ENCODE measurements around the gene CDC25A.
A peak's percentile ranks its signal among the peaks of the same experiment; 100 is the strongest.

The CDC25A gene

GRCh38 chr3:48157950-48158376, 30.3 kb downstream of the CDC25A start:
- Histone ChIP-seq H3K9me3 (ENCODE audit: control insufficient read depth, insufficient read depth, low read length) (no peaks in the 10 kb centered on the region), H3K27me3 (ENCODE audit: control insufficient read depth, insufficient read depth, low read length) (no peaks in the 10 kb centered on the region), H3K4me3 (ENCODE audit: low read depth, low read length) (no peak overlapping the region), H3K4me1 (ENCODE audit: control insufficient read depth, insufficient read depth, low read length) (peaks cover 2% of the 10 kb centered on the region), H3K36me3 (ENCODE audit: control insufficient read depth, insufficient read depth, low read length) (peaks cover 46% of the 10 kb centered on the region), H3K9ac (ENCODE audit: low read depth, low read length) (no peak overlapping the region)

- no peaks in the 10 kb centered on the region for H3K27me3 ChIP-seq (ENCODE audit: control insufficient read depth, insufficient read depth, low read length)
- H3K36me3 ChIP-seq (ENCODE audit: control insufficient read depth, insufficient read depth, low read length), result peaks cover 41% of the 10 kb centered on the region
- H3K4me1 ChIP-seq (ENCODE audit: control insufficient read depth, insufficient read depth, low read length), result peaks cover 2% of the 10 kb centered on the region
- H3K4me3 ChIP-seq (ENCODE audit: low read depth, low read length), result no peak overlapping the region
- H3K9me3 ChIP-seq (ENCODE audit: control insufficient read depth, insufficient read depth, low read length), result no peaks in the 10 kb centered on the region
- H3K9ac ChIP-seq (ENCODE audit: low read depth, low read length), result no peak overlapping the region
These were observed 30.9 kb downstream of the CDC25A start for GRCh38 chr3:48157202-48157840.

GRCh38 chr3:48156163-48156562, 32.1 kb downstream of the CDC25A start:
- no peaks in the 10 kb centered on the region for H3K9me3 ChIP-seq (ENCODE audit: control insufficient read depth, insufficient read depth, low read length)

GRCh38 chr3:48155122-48155521, 33.1 kb downstream of the CDC25A start:
- peaks cover 27% of the 10 kb centered on the region for H3K36me3 ChIP-seq (ENCODE audit: control insufficient read depth, insufficient read depth, low read length)
- no peak overlapping the region for H3K4me3 ChIP-seq (ENCODE audit: low read depth, low read length)
- H3K4me1 ChIP-seq (ENCODE audit: control insufficient read depth, insufficient read depth, low read length), result peaks cover 7% of the 10 kb centered on the region
- no peaks in the 10 kb centered on the region for H3K9me3 ChIP-seq (ENCODE audit: control insufficient read depth, insufficient read depth, low read length)
- H3K9ac ChIP-seq (ENCODE audit: low read depth, low read length), result no peak overlapping the region
- no peaks in the 10 kb centered on the region for H3K27me3 ChIP-seq (ENCODE audit: control insufficient read depth, insufficient read depth, low read length)

More at GRCh38 chr3:48156163-48156562, 32.1 kb downstream of the CDC25A start:
- no peaks in the 10 kb centered on the region for H3K27me3 ChIP-seq (ENCODE audit: control insufficient read depth, insufficient read depth, low read length)
- no peak overlapping the region for H3K4me3 ChIP-seq (ENCODE audit: low read depth, low read length)
- H3K36me3 ChIP-seq (ENCODE audit: control insufficient read depth, insufficient read depth, low read length), result peaks cover 29% of the 10 kb centered on the region
- H3K9ac ChIP-seq (ENCODE audit: low read depth, low read length), result no peak overlapping the region
- peaks cover 4% of the 10 kb centered on the region for H3K4me1 ChIP-seq (ENCODE audit: control insufficient read depth, insufficient read depth, low read length)

GRCh38 chr3:48151807-48152427, 36.3 kb downstream of the CDC25A start:
- H3K4me1 ChIP-seq (ENCODE audit: control insufficient read depth, insufficient read depth, low read length), result peaks cover 5% of the 10 kb centered on the region
- no peaks in the 10 kb centered on the region for H3K27me3 ChIP-seq (ENCODE audit: control insufficient read depth, insufficient read depth, low read length)
- no peak overlapping the region for H3K4me3 ChIP-seq (ENCODE audit: low read depth, low read length)
- H3K9ac ChIP-seq (ENCODE audit: low read depth, low read length), result no peak overlapping the region
- no peaks in the 10 kb centered on the region for H3K9me3 ChIP-seq (ENCODE audit: control insufficient read depth, insufficient read depth, low read length)
- no peaks in the 10 kb centered on the region for H3K36me3 ChIP-seq (ENCODE audit: control insufficient read depth, insufficient read depth, low read length)

- H3K4me1 ChIP-seq (ENCODE audit: control insufficient read depth, insufficient read depth, low read length), result peaks cover 5% of the 10 kb centered on the region
- no peak overlapping the region for H3K4me3 ChIP-seq (ENCODE audit: low read depth, low read length)
- H3K36me3 ChIP-seq (ENCODE audit: control insufficient read depth, insufficient read depth, low read length), result no peaks in the 10 kb centered on the region
- no peaks in the 10 kb centered on the region for H3K27me3 ChIP-seq (ENCODE audit: control insufficient read depth, insufficient read depth, low read length)
- peak overlapping the region; percentile 26 for H3K9ac ChIP-seq (ENCODE audit: low read depth, low read length)
- no peaks in the 10 kb centered on the region for H3K9me3 ChIP-seq (ENCODE audit: control insufficient read depth, insufficient read depth, low read length)
These were observed 37.0 kb downstream of the CDC25A start for GRCh38 chr3:48151058-48151806.

GRCh38 chr3:48143992-48144391, 44.2 kb downstream of the CDC25A start:
- Histone ChIP-seq H3K36me3 (ENCODE audit: control insufficient read depth, insufficient read depth, low read length) (no peaks in the 10 kb centered on the region), H3K4me1 (ENCODE audit: control insufficient read depth, insufficient read depth, low read length) (peaks cover 2% of the 10 kb centered on the region), H3K9ac (ENCODE audit: low read depth, low read length) (no peak overlapping the region), H3K27me3 (ENCODE audit: control insufficient read depth, insufficient read depth, low read length) (no peaks in the 10 kb centered on the region), H3K4me3 (ENCODE audit: low read depth, low read length) (no peak overlapping the region), H3K9me3 (ENCODE audit: control insufficient read depth, insufficient read depth, low read length) (no peaks in the 10 kb centered on the region)

- Histone ChIP-seq H3K27me3 (ENCODE audit: control insufficient read depth, insufficient read depth, low read length) (no peaks in the 10 kb centered on the region), H3K4me3 (ENCODE audit: low read depth, low read length) (no peak overlapping the region), H3K36me3 (ENCODE audit: control insufficient read depth, insufficient read depth, low read length) (no peaks in the 10 kb centered on the region), H3K9me3 (ENCODE audit: control insufficient read depth, insufficient read depth, low read length) (no peaks in the 10 kb centered on the region), H3K4me1 (ENCODE audit: control insufficient read depth, insufficient read depth, low read length) (peaks cover 2% of the 10 kb centered on the region), H3K9ac (ENCODE audit: low read depth, low read length) (no peak overlapping the region)
These were observed 44.6 kb downstream of the CDC25A start for GRCh38 chr3:48143567-48143966.

- Histone ChIP-seq H3K9ac (ENCODE audit: low read depth, low read length) (no peak overlapping the region), H3K4me1 (ENCODE audit: control insufficient read depth, insufficient read depth, low read length) (peaks cover 2% of the 10 kb centered on the region), H3K27me3 (ENCODE audit: control insufficient read depth, insufficient read depth, low read length) (no peaks in the 10 kb centered on the region), H3K9me3 (ENCODE audit: control insufficient read depth, insufficient read depth, low read length) (no peaks in the 10 kb centered on the region), H3K4me3 (ENCODE audit: low read depth, low read length) (no peak overlapping the region), H3K36me3 (ENCODE audit: control insufficient read depth, insufficient read depth, low read length) (no peaks in the 10 kb centered on the region)
These were observed 45.8 kb downstream of the CDC25A start for GRCh38 chr3:48142316-48142870.

GRCh38 chr3:48141604-48142137, 46.5 kb downstream of the CDC25A start:
- Histone ChIP-seq H3K9ac (ENCODE audit: low read depth, low read length) (no peak overlapping the region), H3K9me3 (ENCODE audit: control insufficient read depth, insufficient read depth, low read length) (no peaks in the 10 kb centered on the region), H3K4me3 (ENCODE audit: low read depth, low read length) (no peak overlapping the region), H3K27me3 (ENCODE audit: control insufficient read depth, insufficient read depth, low read length) (no peaks in the 10 kb centered on the region), H3K4me1 (ENCODE audit: control insufficient read depth, insufficient read depth, low read length) (peaks cover 2% of the 10 kb centered on the region), H3K36me3 (ENCODE audit: control insufficient read depth, insufficient read depth, low read length) (no peaks in the 10 kb centered on the region)

- H3K27me3 ChIP-seq (ENCODE audit: control insufficient read depth, insufficient read depth, low read length), result no peaks in the 10 kb centered on the region
- no peak overlapping the region for H3K9ac ChIP-seq (ENCODE audit: low read depth, low read length)
- H3K4me3 ChIP-seq (ENCODE audit: low read depth, low read length), result no peak overlapping the region
- H3K9me3 ChIP-seq (ENCODE audit: control insufficient read depth, insufficient read depth, low read length), result no peaks in the 10 kb centered on the region
- H3K36me3 ChIP-seq (ENCODE audit: control insufficient read depth, insufficient read depth, low read length), result no peaks in the 10 kb centered on the region
- H3K4me1 ChIP-seq (ENCODE audit: control insufficient read depth, insufficient read depth, low read length), result peaks cover 2% of the 10 kb centered on the region
These were observed 47.1 kb downstream of the CDC25A start for GRCh38 chr3:48140936-48141603.
